ENCODE measurements around the gene MYO3B.
"Not testable (repeated sequence)": the region's sequence is repeated elsewhere in the genome, so short reads cannot be mapped to it uniquely, and the experiment has no call there.

The MYO3B gene

DNA sequence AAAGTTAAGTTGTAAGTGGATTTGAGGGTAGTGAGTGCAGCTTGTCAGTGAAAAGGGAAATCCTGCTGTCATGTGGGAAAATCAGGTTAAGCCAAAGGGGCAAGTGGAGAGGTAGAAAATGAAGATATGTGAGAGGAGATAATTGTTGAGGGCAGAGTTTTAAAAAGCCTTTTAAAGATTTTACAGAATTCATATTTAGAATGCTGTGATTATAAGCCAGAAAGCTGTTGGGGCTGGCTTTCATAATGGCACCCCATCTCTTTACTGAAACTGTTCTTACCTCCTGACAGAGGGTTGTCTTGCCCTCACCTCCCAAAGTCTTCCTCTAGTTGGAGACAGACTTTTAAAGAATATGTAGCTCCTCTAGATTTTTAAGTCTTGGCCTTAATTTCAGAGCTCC is 86.9 kb downstream of the MYO3B start:
- DNase-seq, result no peak

- DNase-seq, result no peak
Observed at GRCh38 chr2:170265321-170265720, 87.4 kb downstream of the MYO3B start.

DNA sequence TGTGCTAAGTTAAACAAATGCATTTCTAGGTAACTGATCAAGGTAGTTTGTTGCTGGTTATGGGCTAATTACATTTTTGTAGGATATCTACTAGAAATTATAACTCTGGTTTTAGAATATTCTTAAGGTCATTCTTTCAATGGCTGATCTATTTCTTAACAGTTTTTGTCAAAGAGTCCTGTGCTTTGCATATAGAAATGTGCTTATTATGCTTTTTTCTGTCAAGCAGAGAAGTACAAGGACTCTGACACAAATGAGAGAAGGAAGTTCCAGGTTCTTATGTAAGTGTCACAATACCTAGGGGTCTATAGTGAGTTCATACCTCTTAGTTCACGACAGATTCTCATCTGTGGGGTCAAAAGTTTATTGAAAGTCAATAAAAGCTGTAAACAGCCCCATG is 88.4 kb downstream of the MYO3B start:
- DNase-seq, result no peak

DNA sequence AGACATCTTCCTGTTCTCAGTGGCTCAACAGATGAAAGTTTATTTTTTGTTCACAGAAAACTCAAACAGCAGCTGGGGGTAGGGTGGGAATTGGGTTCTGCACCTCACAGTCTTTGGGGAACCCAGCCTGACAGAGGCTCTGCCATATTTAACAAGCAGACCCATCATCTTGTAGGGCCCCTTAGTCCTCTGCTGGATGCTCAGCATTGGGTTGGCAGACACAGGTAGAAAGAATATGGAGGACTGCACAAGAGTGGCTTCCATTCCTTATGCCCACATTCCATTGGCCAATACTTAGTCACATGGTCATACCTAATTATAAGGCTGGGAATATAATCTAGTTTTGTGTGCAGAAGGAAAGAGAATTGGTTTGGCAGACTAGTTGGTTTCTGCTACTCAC is 89.1 kb downstream of the MYO3B start:
- no peak for DNase-seq

DNA sequence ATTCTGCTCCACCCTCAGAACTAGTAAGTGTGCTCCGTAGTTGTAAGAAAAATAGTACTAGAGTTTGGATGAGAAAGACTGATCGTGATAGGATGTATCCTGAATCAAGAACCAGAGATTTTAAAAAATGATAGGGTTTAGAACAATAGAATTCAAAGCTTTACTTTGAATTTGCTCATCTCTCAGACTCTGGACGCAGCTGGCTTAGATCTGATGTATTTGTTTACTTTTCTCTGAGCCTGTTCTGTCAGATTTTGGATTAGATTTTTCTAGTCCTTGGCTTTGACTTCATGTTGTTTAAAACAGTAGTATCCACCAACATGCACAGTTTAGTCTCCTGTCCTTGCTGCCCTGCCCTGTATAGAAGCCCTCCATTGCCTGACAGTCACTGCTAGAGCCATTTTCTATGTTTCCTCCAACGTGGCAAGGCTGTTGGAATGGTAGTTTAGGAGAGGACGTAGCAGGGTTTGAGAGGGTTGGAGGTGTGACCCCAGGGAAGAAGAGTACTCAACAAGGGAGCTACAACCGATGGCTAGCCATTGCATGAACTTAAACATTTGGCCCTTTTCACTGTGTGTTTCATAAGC is 92.4 kb downstream of the MYO3B start:
- DNase-seq, result no peak

GRCh38 chr2:170271340-170271739 is 93.4 kb downstream of the MYO3B start:
- no peak for DNase-seq

DNA sequence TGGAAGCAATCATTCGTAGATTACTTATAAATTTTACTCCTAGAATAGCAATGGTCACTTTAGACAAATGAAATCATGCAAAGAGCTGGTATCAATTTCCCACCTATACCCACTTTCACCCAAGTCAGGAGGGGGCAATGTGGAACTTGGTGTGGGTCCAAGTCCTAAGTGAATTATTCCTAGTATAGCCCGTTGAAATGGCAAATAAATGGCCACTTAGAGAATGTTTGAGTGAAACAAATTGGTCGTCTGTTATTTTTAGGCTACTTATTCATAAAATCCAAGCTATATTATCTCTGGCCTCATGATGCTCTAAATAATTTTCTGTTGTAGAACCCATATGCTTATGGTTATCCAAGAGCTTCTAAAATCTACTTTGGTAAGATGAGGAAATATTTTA is 98.1 kb downstream of the MYO3B start:
- no peak for DNase-seq

GRCh38 chr2:170276925-170277629 is 99.1 kb downstream of the MYO3B start:
- DNase-seq, result no peak

DNA sequence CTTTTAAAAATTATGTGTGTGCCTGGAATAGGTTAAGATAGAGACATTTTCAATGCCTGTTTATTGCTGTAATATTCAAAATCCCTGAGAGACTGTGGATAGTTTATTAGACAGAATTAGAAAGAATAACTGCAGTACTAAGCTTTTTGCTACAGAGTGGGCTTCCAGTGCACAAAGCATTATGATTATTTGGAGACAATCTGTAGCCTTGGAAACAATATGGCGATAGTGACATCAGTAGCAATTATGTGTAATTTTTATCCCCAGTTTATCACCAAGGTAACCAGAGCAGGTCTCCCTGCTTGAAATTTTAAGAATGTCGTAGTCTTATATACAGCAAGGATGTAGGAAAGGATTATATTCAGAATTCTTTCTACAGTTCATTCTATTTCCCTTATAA is 100.0 kb downstream of the MYO3B start:
- DNase-seq, result no peak

DNA sequence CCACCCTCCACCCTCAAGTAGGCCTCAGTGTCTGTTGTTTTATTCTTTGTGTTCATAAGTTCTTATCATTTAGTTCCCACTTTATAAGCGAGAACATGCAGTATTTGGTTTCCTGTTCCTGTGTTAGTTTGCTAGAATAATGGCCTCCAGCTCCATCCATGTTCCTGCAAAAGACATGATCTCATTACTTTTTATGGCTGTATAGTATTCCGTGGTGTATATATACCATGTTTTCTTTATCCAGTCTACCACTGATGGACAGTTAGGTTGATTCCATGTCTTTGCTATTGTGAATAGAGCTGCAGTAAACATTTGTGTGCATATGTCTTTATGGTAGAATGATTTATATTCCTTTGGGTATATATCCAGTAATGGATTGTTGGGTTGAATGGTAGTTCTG is 101.7 kb downstream of the MYO3B start:
- not testable (repeated sequence) for DNase-seq

DNA sequence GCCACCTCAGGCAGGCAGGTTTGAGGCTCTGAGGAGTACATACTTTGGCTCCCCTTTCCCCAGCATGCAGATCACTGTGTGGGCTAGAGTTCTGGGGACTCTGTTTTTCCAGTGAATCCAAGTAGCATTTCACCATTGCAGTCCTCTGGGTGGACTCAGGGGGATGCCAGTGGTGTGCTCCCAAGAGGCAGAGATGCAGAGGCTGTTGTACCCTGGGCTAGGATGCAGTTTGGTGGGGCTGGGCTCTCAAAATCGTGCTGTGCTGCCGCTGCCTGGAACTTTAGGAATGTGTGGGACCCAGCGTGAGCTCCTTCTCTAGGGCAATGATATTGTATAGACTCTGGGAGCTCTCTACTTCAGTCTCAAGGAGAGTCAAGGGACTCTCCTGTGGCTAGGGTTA is 104.9 kb downstream of the MYO3B start:
- DNase-seq, result no peak

- no peak for DNase-seq
Observed at GRCh38 chr2:170284205-170284604, 106.3 kb downstream of the MYO3B start.

DNA sequence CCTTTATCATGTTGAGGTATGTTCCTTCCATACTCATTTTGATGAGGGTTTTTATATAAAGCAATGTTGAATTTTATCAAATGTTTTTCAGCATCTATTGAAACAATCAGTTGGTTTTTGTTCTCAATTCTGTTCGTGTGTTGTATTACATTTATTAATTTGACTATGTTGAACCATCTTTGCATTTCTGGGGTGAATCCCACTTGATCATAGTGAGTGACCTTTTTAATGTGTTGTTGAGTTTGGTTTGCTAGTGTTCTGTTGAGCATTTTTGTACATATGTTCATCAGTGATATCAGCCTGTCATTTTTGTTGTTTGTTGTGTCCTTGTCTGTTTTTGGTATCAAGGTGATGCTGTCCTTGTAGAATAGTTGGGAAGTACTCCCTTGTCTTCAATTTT is 110.9 kb downstream of the MYO3B start:
- DNase-seq, result no peak

DNA sequence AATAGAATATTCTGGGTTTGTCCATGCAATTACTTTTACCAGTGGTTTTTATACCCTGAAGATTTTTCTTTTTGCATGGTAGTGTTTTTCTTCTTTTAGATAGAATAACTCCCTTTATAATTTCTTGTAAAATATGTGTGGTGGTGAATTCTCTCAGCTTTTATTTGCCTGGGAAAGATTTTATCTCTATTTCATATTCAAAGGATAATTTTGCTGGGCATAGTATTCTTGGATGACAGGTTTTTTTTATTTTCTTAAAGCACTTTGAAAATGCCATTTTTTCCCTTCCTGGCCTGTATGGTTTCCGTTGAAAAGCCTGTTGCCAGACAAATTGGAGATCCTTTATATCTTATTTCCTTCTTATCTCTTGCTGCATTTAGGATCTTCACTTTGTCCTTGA is 113.5 kb downstream of the MYO3B start:
- no peak for DNase-seq

DNA sequence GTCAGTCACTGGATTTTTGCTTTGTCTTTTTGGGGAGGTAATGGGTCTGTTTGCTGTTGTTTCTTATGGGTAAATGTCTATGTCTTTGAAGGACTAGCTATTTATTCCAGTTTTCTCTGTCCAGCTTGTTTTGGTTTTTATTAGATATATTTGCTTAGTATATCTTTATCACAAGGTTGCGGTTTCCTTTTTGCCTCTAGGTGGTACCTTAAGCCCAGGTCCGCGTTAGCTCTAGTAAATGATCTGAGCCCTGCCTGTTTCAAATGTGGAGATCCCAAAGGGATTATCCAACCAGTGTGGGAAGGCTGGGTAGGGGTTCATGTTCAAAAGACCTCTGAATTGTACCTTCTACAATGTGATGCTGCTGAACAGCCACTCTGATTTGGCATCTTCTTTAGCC is 114.5 kb downstream of the MYO3B start:
- no peak for DNase-seq

DNA sequence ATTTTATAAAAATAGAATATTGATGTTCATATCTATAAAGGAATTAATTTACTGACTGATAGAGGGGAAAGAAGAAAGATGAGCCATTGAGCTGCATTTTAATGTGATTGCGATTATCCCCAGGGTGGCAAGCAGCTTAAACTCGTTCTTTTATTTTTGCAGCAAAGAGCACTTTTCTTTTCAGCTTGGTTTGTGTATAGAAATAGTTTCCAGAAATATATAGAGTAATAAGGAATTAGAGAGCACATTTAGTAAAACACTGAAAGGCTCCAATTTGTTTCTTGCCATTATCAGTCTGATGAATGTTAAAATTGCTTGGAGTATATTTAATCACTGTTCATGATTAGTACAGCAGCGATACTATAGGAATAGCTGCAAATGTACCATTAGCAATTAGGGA is 119.5 kb downstream of the MYO3B start:
- DNase-seq, result no peak

DNA sequence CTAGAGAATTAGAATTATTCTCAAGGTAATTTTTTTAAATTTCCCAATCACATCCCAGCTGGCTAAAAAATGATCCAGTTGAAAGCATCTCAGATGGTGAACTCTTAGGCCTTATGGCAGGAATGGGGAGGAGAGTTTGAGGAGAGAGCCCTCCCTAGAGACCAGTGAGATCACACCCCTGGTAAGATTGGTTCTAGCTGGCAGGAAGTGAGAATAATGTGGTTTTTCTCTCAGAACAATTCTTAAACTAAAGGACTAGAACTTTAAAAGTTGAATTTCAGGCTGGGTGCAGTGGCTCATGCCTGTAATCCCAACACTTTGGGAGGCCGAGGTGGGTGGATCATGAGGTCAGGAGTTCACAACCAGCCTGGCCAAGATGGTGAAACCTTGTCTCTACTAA is 120.2 kb downstream of the MYO3B start:
- DNase-seq, result no peak

DNA sequence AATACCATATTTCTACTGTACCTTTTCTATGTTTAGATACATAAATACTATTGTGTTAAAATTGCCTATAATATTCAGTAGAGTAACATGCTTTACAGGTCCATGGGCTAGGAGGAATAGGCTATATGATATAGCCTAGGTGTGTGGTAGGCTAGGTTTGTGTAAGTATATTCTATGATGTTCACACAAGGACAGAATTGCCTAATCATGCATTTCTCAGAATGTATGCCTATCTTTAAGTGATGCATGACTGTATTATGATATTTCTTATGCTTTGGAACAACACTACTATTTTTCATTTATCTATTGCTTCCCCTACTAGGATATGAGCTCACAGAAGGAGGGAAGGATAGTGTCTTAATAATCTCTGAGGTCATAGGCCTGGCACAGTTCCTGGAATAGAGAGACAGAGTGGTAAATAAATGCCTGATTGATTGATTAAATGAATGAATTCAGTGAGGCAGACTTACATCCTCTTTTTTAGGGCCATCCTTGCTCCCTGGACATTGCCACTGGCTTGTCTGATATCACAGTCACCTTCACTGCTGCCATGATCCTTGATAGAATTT is 121.0 kb downstream of the MYO3B start:
- DNase-seq, result no peak

GRCh38 chr2:170300993-170301392 is 123.0 kb downstream of the MYO3B start:
- DNase-seq, result no peak

- no peak for DNase-seq
Observed at GRCh38 chr2:170301626-170302025, 123.7 kb downstream of the MYO3B start.

- DNase-seq, result no peak
Observed at GRCh38 chr2:170305711-170306110, 127.8 kb downstream of the MYO3B start.

- DNase-seq, result no peak
Observed at GRCh38 chr2:170306293-170306873, 128.4 kb downstream of the MYO3B start.

DNA sequence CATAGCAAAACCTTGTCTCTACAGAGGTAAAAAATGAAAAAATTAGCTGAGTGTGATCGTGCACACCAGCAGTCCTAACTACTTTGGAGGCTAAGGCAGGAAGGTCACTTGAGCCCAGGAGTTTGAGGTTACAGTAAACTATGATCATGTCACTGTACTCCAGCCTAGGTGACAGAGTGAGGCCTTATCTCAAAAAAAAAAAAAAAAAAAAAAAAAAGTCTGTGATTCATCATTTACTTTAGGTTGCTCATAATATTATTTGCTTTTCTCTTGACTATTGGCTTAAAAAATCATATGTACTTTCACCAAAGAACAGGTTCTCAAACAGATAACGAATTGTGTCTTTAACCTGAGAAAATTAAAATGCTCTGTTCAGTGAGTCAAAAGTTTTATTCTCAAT is 129.1 kb downstream of the MYO3B start:
- DNase-seq, result no peak

- no peak for DNase-seq
Observed at GRCh38 chr2:170307555-170308351, 129.8 kb downstream of the MYO3B start.
